Stimulated activated CD8-positive, alpha-beta memory T cell treated with anti-CD3 and anti-CD28 coated beads, Interleukin-7, amount 100 ng/mL, for 4 hours (primary cell): ENCODE measurements around the gene ABLIM2.

Experiments used
- DNase-seq, 2 donors: peaks; one replicate each; pipeline ENCODE4 v3.0.0-alpha.2; 2020; ENCODE audit warnings: low read depth in 2 of 2

The ABLIM2 gene

GRCh38 chr4:8157944-8158709 is 486 bp downstream of the ABLIM2 start:
- no peak for DNase-seq

- DNase-seq, result no peak
Observed at GRCh38 chr4:8157496-8157895, 1.1 kb downstream of the ABLIM2 start.

GRCh38 chr4:8156617-8157016 is 2.0 kb downstream of the ABLIM2 start:
- no peak for DNase-seq

GRCh38 chr4:8155660-8156421 is 2.8 kb downstream of the ABLIM2 start:
- DNase-seq, result no peak

GRCh38 chr4:8155048-8155447 is 3.6 kb downstream of the ABLIM2 start:
- DNase-seq, result no peak

- no peak for DNase-seq
Observed at GRCh38 chr4:8153441-8153840, 5.2 kb downstream of the ABLIM2 start.

- no peak for DNase-seq
Observed at GRCh38 chr4:8152865-8153257, 5.8 kb downstream of the ABLIM2 start.

- no peak for DNase-seq
Observed at GRCh38 chr4:8152090-8152864, 6.3 kb downstream of the ABLIM2 start.

- DNase-seq, result no peak
Observed at GRCh38 chr4:8151165-8151650, 7.4 kb downstream of the ABLIM2 start.

- DNase-seq, result no peak
Observed at GRCh38 chr4:8150152-8151090, 8.2 kb downstream of the ABLIM2 start.

GRCh38 chr4:8149664-8150063 is 8.9 kb downstream of the ABLIM2 start:
- DNase-seq, result no peak

GRCh38 chr4:8148785-8149435 is 9.7 kb downstream of the ABLIM2 start:
- no peak for DNase-seq

- no peak for DNase-seq
Observed at GRCh38 chr4:8148159-8148558, 10.5 kb downstream of the ABLIM2 start.

GRCh38 chr4:8147231-8147970 is 11.2 kb downstream of the ABLIM2 start:
- DNase-seq, result no peak

GRCh38 chr4:8146157-8146556 is 12.5 kb downstream of the ABLIM2 start:
- no peak for DNase-seq

- DNase-seq, result no peak
Observed at GRCh38 chr4:8144359-8144758, 14.3 kb downstream of the ABLIM2 start.

- DNase-seq, result no peak
Observed at GRCh38 chr4:8143392-8144140, 15.0 kb downstream of the ABLIM2 start.

- no peak for DNase-seq
Observed at GRCh38 chr4:8142556-8142955, 16.1 kb downstream of the ABLIM2 start.

GRCh38 chr4:8141935-8142334 is 16.7 kb downstream of the ABLIM2 start:
- no peak for DNase-seq
